GM21515 (cell line): ENCODE data around the gene CIDEC.
"Not testable (repeated sequence)": the region's sequence is repeated elsewhere in the genome, so short reads cannot be mapped to it uniquely, and the experiment has no call there.

Experiments used
- ATAC-seq: cut with Tn5 transposase; IDR thresholded peaks from one replicate; pipeline ENCODE4 v1.9.1; 2021; ENCODE audit not compliant: unreplicated experiment

CIDEC gene

DNA sequence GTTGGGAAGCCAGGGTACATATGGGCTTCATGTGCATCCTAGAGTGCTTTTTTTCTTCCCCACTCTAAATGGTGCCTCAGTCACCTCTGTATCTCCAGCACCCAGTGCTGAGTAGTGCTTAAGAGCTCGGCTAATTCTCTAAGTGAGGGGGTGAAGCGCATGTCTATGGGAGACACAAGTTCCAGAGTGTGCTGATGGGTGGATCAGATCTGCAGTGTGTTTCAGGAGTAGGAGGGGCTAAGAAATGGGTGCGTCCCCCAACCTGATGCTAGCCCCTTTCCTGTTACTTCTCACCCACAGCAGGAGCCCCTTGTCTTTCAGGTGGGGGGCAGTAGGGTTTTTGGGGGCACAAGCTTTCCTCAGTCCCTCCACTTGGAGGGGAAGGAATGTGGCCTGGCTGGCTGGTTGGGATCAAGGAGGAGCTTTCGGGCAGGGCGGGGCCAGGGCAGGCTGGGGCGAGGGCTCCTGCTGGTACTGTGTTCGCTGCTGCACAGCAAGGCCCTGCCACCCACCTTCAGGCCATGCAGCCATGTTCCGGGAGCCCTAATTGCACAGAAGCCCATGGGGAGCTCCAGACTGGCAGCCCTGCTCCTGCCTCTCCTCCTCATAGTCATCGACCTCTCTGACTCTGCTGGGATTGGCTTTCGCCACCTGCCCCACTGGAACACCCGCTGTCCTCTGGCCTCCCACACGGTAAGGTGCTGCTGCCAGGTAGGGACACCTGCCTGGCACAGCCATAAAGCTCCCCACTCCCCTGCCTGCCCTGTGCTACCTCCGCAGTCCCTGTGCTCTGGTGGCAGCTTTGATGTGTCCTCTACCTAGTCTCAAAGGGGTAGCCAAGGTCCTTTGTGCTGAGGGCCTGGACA, 22.6 kb upstream of the CIDEC start, which contains the start of gene IL17RE:
IL17RE (plus strand) TSS at position 477 of the 866 bp plus-strand sequence; CDS start at position 562, 85 bp downstream.
- no peak for ATAC-seq

DNA sequence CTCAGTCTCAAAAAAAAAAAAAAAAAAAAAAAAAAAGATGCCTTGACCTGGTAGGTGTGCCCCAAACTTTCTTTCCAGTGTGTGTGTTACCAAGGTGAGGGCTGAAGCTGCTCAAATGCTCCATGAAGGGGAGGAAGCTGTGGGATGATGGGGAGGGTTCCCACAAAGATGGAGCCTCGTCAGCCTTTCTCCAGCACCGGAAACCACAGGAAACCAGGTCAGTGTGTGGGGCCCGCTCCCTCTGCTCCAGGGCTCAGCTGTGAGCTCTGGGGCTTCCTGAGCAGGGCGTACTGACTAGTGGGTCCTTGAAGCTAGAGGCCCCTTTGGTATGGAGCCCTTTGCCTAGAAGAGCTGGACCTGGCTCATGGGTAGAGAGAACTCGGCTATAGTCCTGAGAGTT, 21.9 kb upstream of the CIDEC start:
- no peak for ATAC-seq

DNA sequence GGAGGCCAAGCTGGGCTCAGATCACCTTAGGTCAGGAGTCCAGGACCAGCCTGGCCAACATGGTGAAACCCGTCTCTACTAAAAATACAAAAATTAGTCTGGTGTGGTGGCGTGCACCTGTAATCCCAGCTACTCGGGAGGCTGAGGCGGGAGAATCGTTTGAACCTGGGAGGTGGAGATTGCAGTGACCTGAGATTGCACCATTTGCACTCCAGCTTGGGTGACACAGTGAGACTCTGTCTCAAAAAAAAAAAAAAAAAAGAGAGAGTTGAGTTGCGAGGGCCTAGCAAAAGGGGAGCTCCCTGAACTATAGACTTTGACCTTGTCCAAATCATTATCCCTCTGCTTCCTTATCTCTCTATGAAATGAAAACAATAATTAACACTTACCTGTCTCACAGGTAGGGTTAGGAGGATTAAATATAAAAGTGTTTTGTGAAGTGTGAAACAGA, 20.9 kb upstream of the CIDEC start:
- not testable (repeated sequence) for ATAC-seq

DNA sequence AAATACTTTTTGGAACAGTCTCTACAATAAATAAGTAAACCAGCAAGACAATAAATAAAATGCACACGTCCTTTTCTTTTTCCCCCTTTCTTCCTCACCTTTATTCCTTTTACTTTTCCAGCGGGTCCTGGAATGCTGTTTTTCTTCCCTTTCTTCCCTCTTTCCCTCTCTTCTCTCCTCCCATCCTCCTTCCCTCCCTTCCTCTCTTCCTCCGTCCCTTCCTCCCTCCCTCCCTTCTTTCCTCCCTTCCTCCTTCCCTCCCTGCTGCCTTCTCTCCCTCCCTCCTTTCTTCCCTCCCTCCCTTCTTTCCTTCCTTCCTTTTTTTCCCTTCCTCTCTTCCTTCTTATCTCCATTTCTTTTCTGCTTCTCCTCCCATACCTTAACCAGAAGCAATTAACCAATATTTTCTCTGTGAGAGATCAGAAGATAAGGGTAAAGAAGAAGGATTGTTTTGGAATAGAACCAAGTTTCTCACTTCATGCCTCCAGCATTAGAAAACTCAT, 19.3 kb upstream of the CIDEC start:
- ATAC-seq, result no peak

DNA sequence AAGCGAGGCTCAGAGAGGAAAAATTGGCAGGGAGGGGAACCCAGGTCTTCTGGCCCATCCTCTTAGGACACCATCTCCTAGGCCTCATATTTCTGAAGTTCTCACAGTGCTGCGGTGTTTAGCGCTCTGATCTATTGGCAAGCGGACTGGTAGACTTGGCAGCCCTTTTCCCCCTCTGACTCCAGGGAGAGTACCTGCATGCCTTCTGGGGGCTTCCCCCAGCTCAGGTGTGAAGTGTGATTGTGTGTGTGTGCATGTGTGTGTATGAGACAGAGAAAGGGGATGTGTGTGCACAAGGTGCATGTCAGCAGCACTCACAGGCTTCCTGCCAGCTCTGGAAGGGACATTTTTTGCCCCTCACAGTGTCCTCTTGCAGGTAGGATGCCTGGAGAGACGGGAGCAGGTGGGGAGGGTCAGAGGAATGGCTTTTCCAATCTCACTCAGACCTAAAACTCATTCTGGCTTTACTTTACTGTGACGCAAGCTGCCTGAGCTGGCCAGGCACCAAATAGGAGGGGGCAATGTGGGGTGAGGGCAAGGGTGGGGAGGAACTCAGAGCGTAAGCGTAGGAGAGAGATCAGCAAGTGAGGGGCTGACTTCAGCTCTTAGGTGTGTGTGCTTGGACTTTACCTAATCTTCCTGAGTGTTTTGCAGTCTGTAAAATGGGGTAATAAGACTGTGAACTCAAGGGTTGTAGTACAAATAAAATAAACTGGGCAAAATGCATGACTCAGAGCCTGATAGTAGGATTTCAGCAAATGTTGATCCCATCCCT, 18.6 kb upstream of the CIDEC start:
- ATAC-seq, result no peak

DNA sequence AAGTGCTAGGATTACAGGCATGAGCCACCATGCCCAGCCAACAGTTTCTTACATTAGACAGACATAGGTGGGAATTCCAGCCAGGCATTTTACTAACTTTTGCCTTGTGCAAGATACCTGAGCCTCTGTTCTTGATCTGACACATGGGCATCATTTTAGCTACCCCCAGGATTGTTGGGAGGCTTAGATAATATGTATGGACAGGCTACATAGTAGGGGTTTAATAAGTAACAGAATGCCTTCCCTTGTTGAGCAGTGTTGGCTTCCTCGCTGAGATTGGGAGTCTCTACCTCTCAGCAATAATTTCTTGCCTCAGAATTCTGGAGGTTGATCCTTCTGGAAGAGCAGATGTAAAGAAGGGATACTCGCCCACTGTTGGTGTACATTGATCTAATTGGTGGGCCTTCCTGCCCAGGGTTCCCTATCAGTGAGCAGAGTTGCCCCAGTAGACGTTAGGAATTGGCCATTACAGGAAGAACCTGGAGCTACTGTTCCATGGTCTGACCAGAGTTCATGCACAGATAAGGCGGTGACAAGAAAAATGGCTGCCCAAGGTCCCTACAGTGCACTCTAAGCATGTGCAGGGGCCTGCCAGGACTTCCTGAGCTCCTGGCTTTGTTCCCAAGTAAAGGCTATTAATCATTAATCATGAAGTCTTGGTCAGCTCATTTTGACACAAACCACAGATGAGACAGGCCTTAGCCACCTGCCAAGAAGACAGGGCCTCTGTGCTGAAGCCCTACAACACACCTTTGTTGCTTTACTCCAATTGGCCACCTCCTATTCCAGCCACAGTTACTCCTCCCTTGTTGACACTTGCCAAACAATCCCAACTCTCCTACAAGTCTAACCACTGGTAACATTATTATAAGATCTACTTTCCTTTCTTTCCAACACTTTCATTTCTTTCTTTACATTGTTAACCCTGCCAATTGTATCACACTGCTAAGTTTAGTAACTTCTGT, 17.6 kb upstream of the CIDEC start:
- no peak for ATAC-seq

DNA sequence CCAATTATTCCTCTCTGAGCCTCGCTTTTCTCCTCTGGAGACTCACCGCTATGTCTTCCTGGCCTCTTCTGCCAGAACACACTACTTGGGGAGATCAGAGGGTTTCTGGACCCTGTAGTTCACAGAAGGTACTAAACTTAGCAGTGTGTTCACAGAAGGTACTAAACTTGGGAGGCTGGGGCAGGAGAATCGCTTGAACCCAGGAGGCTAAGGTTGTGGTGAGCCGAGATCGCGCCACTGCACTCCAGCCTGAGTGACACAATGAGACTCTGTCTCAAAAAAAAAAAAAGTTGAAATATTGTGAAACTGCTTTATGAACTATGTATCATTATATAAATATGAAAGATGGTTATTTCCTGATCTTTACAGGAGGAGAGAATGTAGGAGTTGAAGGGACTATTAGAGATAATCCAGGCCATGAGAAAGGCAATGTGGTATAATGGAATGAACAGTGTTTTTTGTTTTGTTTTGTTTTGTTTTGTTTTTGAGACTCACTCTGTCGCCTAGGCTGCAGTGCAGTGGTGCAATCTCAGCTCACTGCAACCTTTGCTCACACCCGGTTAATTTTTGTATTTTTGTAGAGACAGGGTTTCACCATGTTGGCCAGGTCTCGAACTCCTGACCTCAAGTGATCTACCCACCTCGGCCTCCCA, 16.8 kb upstream of the CIDEC start:
- not testable (repeated sequence) for ATAC-seq

DNA sequence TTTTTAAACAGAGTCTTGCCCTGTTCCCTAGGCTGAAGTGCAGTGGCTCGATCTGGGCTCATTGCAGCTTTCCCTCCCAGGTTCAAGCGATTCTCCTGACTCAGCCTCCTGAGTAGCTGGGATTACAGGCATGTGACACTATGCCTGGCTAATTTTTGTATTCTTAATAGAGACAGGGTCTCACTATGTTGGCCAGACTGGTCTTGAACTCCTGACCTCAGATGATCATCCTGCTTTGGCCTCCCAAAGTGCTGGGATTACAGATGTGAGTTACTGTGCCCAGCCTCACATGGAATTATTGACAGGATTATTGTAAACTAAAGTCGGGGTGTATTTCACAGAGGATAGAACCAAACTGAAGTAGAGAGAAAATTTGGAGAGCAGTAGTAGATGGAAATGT, 15.7 kb upstream of the CIDEC start:
- ATAC-seq, result not testable (repeated sequence)

DNA sequence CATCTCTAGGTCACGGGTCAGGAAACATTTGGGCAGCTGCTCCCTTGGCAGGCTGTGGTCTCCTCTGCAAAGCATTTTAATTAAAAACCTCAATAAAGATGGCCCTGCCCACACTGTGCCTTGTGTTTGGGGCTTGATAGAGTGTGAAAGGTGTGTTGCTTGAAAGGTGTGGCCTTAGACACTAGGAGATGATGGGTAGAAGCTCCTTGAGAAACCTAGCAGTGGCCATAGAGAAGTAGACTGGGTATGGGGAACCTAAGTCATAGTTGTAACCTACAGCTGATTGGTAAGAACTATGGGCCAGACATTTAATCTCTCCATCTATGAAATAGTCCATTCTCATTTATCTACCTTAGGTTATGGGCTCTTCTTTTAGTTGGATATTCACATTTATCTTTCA, 13.7 kb upstream of the CIDEC start:
- ATAC-seq, result no peak

DNA sequence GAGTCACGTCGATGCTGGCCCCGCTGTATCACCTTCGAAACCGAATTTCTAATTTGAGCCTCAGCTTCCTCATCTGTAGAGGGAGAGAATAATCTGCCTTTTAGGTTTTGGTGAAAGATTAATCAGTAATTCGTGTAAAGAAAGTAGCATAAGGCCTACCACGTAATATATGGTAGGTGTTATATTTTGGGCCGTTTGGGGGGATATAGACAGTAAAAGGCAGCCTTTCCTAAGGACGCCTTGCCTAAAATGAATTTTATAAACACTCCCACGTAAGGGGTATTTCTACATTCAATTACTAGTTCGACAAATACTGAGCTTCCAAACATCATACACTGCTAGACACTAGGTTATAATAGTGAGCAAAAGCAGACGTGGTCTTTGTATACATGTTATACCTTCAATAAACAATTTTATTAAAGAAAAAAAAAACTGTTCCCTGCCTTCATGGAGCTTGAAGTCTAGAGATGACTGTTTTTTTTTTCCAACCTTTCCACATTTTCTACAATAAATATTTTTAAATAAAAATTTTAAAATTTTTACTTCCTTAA, 11.1 kb upstream of the CIDEC start:
- no peak for ATAC-seq

DNA sequence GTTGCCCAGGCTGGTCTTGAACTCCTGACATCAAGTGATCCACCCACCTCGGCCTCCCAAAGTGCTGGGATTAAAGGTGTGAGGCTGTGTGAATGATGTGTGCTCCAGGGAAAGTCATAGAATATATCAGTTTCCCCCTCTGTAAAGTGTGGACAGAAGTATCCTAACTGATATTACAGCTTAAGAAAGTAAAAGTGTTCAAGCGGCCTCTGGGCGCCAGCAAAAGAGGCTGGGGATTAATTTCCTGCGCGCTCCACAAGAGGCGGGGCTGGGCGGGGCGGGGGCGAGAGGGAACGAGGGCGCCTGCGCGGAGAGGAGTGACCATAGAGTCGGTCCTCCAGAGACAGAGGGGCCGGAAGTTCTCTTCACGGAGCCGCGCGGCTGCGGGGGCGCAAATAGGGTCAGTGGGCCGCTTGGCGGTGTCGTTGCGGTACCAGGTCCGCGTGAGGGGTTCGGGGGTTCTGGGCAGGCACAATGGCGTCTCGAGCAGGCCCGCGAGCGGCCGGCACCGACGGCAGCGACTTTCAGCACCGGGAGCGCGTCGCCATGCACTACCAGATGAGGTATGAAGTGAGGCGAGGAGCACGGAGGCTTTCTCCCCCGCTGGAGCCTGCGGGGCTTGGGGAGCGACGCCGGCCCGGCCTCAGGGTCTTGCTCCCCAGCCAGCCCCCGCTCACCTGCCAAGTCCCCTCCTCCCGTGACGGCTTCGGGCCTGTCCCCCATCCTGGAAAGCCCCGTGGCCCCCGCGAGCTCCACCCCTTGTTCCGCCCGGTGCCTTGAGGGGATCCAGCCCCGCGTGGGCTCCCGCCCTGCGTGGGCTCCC, 10.4 kb upstream of the CIDEC start, which contains the start of gene JAGN1:
JAGN1 (plus strand) TSS at position 362 of the 823 bp plus-strand sequence; CDS start at position 475, 113 bp downstream.
- ATAC-seq, result peak; percentile 81

DNA sequence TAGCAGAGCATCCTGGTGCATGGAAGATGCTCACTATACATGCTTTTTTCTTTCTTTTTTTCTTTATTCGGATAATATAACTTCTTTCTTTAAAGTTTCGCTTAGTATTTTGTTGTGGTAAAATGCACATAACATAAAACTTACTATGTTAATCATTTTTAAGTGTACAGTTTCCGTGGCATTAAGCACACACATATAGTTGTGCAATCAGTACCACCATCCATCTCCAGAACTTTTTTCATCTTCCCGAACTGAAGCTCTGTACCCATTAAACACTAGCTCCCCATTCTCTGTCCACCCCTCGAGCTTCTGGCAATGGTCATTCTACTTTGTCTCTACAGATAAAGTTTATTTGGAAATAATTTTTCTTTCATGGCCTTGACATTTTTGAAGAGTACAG, 9.4 kb upstream of the CIDEC start:
- no peak for ATAC-seq

DNA sequence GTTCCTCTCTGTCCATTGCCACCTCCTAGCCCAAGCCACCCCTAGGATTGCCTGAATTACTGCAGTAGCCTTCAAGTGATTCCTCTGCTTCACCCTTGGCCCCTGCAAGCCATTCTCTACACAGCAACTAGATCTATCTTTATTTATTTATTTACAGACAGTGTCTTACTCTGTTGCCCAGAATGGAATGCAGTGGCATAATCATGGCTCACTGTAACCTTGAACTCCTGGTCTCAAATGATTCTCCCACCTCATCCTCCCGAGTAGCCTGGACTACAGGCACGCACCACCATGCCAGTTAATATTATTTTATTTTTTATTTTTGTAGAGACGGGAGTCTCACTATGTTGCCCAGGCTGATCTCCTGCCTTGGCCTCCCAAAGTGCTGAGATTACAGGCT, 8.5 kb upstream of the CIDEC start:
- no peak for ATAC-seq

DNA sequence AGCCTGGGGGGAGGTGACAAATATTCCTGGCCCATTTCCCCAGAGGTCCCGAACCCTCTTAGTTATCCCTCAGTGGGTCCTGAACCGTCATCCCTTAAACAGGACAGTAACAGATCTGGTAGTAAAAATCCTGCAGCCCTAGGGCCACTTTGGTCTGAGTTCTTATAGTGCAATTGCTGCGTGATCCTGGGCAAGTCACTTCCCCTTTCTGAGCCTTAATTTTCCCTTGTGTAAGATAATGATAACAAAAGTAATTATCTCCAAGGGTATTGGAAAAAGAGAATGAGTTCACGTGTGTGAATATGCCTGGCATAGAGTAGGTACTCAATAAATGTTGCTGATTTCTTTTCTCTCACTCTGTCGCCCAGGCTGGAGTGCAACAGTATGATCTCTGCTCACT, 7.4 kb upstream of the CIDEC start:
- no peak for ATAC-seq

DNA sequence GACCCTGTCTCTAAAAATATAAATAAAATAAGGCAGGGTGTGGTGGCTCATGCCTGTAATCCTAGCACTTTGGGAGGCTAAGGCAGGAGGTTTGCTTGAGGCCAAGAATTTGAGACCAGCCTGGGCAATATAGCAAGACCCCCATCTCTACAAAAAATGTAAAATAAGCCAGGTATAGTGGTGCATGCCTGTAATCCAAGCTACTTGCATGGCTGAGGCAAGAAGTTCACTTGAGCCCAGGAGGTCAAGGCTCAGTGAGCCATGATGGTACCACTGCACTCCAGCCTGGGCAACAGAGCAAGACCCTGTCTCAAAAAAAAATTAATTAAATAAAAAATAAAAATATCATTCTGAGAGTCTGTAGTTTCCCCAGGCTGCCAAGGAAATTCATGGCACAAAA, 6.3 kb upstream of the CIDEC start:
- no peak for ATAC-seq

DNA sequence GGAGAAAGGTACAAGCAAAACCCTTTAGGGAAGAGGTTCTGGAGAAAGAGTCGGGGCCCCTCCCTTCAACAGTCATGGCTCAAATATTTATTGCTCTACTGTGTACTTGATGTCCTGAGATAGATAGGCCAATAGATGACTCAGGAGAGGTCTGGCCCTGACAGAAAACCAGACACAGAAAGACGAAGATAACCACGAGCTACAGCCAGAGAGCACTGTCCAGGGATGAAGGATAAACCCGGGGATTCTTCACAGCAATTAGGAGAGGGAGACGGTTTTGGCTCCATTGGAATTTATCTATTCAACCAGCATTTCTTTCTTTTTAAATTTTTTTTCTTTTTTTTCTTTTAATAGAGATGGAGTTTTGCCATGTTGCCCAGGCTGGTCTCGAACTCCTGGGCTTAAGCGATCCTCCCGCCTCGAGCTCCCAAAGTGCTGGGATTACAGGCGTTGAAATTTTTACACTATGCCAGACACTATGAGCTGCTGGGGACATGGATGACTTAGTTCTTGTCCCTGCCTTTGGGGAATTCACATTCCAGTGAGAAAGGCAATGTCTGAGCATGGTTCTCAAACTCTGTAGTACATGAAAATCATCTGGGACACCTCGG, 4.6 kb upstream of the CIDEC start:
- ATAC-seq, result no peak

DNA sequence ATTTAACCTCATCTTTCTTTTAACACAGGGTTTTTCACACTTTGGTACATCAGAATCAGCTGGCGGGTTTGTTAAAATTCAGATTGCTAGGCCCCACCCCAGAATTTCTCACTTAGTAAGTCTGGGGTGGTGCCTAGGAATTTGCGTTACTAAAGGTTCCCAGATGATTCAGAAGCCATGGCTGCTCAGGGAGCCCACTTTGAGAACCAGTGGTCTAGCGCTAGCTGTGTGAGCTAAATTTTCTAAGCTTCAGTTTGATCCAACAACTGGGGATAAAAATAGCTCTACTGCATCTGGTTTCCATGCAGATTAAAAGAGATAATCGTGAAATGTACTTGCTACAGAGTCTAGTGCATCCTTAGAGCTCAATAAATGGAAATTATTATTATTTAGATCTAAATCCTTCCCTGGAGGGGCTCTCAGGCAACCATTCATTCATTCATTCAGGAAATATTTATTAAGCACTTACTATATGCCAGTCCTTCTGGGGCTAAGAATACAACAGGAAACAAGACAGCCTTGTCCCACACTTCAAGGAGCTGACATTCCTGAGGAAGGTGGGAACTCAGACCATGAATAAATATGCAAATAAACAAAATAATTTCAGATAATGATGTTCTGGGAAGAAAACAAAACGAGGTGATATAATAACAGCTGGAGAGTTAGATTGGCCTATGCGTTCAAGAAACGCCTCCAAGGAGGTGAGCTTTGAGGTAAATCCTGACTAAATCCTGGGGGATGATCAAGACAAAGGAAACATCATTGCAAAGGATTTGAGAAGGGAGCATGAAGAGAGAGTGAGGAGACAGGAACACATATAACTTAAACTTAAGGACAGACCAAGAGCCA, 3.9 kb upstream of the CIDEC start:
- no peak for ATAC-seq

DNA sequence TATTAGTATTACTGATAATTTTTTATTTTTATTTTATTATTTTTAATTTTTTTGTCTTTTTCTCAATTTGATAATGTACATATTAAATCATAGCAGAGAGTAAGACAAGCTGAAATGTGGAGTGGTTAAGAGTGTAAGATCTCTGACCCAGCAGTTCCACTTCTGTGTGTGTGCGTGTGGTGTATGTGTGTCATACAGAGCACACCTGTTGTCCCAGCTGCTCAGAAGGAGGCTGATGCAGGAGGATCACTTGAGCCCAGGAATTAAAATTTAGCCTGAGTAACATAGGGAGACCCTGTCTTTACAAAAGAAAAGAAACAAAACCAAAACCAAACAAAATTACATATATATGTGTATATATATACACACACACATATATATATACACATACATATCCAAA, 1.4 kb upstream of the CIDEC start:
- ATAC-seq, result no peak
